Kidney (tissue), 14 donors: ENCODE measurements around the gene SNCAIP. TPM values are rescaled to one million over a fixed set of nuclear protein-coding genes. Genes with fewer than 3 reads are reported as not detected.

Source experiments
- DNase-seq, 5 donors: peaks; one replicate each; pipeline ENCODE4 v3.0.0-alpha.2; 2013 to 2020
- FAIRE-seq: peaks from 2 replicates; lab custom pipeline; 2012; peaks lifted over from hg19 to GRCh38; lab: Jason Lieb, UNC
- H3K27ac ChIP-seq, 2 donors: one replicate each; pipeline ENCODE4 v1.7.0; 2013; ENCODE audit warnings: low read depth in 2 of 2, low read length in 2 of 2, inconsistent platforms in 1 of 2
- H3K27me3 ChIP-seq: one replicate; pipeline ENCODE4 v1.7.1; 2013; ENCODE audit warnings: low read length, inconsistent platforms; ENCODE audit not compliant: control insufficient read depth, insufficient read depth
- H3K36me3 ChIP-seq, 3 donors: one replicate each; pipeline versions ENCODE4 v1.7.0 to v1.7.1; 2013; ENCODE audit warnings: low read length in 3 of 3, control low read depth in 1 of 3, inconsistent platforms in 1 of 3; ENCODE audit not compliant: insufficient read depth in 3 of 3, control insufficient read depth in 2 of 3
- H3K4me1 ChIP-seq, 3 donors: one replicate each; pipeline versions ENCODE4 v1.7.0 to v1.7.1; 2013; ENCODE audit warnings: low read length in 3 of 3, inconsistent platforms in 1 of 3, low read depth in 1 of 3; ENCODE audit not compliant: control insufficient read depth in 2 of 3, insufficient read depth in 2 of 3
- H3K4me3 ChIP-seq, 3 donors: one replicate each; pipeline versions ENCODE4 v1.7.0 to v1.8.1; 2013; ENCODE audit warnings: low read length in 3 of 3, control low read depth in 1 of 3, inconsistent platforms in 1 of 3
- H3K9ac ChIP-seq, 3 donors: one replicate each; pipeline versions ENCODE4 v1.7.0 to v1.7.1; 2013; ENCODE audit warnings: low read length in 3 of 3, control low read depth in 1 of 3, inconsistent platforms in 1 of 3
- H3K9me3 ChIP-seq, 3 donors: one replicate each; pipeline versions ENCODE4 v1.7.0 to v1.7.1; 2013; ENCODE audit warnings: low read length in 3 of 3, control low read depth in 1 of 3, inconsistent platforms in 1 of 3; ENCODE audit not compliant: control insufficient read depth in 2 of 3, insufficient read depth in 1 of 3
- intact Hi-C: fragments of 100-400 bp; cut with DNase I; formaldehyde crosslinking; loops from one replicate; pipeline ENCODE4 v1.11.1; 2022
- polyA plus RNA-seq: library from polyadenylated mRNA; stranded (reverse); fragments of 350-450 nt; fragmentation: Illumina TruSeq; extraction: RNeasy Lipid Tissue Mini Kit (QIAGEN cat#74804); gene quantifications from one replicate; pipeline ENCODE4 v1.2.3, GENCODE V29; 2014; ENCODE audit warnings: low read depth, low replicate concordance; ENCODE audit not compliant: insufficient read depth
- total RNA-seq: library from RNA; stranded (reverse); fragmentation: NEBNext Ultra II Directional; extraction: Animal tissue kit (Norgen Biotek cat#: 25700); gene quantifications from one replicate; pipeline ENCODE4 v1.2.1, GENCODE V29; 2021
- TF ChIP-seq, protein P1 (sequence below): IDR thresholded peaks from 3 replicates; pipeline ENCODE4 v1.5.1; 2012; ENCODE audit warnings: mild to moderate bottlenecking, moderate library complexity, borderline replicate concordance; ENCODE audit not compliant: insufficient read depth; ENCODE audit errors: extremely low read depth
- donor health status: control.
- donor health status: control.
- donor health status: control.
- donor health status: control.
- donor health status: control.
- donor health status: DM: yes; HTN: yes; CAD: no.
- donor health status: Normal renal cell carcinoma (clear cell type).

SNCAIP gene
- total and polyA plus RNA-seq, 2 donors from 2014 or later, result 0.82 to 7.8 TPM

DNA sequence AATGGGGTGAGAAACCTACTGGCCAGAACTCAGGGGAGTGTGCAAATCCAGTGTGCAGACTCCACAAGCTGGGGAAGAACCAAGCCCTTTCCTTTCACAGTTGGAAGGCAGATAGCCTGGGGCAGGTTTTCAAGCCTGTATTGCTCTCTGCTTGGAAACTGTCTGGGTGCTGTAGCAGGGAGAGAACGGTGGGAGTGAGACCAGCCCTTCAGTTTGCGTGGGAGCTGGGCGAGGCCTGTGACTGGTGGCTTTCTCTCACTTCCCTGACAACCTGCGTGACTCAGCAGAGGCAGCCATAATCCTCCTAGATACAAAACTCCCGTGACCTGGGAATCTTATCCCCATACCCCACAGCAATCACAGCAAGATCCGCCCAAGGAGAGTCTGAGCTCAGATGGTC, 44.9 kb upstream of the SNCAIP start:
- TF ChIP-seq, protein P1, sequence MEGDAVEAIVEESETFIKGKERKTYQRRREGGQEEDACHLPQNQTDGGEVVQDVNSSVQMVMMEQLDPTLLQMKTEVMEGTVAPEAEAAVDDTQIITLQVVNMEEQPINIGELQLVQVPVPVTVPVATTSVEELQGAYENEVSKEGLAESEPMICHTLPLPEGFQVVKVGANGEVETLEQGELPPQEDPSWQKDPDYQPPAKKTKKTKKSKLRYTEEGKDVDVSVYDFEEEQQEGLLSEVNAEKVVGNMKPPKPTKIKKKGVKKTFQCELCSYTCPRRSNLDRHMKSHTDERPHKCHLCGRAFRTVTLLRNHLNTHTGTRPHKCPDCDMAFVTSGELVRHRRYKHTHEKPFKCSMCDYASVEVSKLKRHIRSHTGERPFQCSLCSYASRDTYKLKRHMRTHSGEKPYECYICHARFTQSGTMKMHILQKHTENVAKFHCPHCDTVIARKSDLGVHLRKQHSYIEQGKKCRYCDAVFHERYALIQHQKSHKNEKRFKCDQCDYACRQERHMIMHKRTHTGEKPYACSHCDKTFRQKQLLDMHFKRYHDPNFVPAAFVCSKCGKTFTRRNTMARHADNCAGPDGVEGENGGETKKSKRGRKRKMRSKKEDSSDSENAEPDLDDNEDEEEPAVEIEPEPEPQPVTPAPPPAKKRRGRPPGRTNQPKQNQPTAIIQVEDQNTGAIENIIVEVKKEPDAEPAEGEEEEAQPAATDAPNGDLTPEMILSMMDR, result no peak
- H3K4me3 ChIP-seq, result no peak overlapping the region
- H3K4me1 ChIP-seq, result no peaks in the 10 kb centered on the region
- no peak overlapping the region for H3K9ac ChIP-seq
- FAIRE-seq, result no peak
- no peaks in the 10 kb centered on the region for H3K27me3 ChIP-seq
- H3K36me3 ChIP-seq, result no peaks in the 10 kb centered on the region
- H3K27ac ChIP-seq, result no peak overlapping the region
- no peak for DNase-seq
- H3K9me3 ChIP-seq, result no peaks in the 10 kb centered on the region
- intact Hi-C loops, result no loop called here

DNA sequence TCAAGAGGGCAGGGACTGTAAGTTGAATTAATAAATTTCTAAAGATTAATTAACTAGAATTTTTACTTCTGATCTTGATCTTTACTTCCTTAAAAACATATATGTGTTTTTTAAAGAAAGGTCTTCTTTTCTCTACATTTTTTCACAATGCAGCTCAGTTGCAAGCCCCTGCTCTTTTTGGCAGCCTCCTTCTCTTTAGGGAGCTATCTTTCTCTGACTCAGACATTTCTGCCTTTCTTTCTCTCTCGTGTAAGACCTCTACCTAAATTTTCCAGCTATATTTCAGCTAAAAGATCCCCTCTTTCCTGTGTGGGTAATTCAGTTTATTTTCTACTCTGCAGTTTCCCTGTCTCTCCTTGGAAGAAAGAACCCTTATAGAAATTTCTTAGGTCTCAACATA, 38.3 kb upstream of the SNCAIP start:
- no peaks in the 10 kb centered on the region for H3K4me1 ChIP-seq
- no peak overlapping the region for H3K4me3 ChIP-seq
- H3K27ac ChIP-seq, result no peak overlapping the region
- H3K27me3 ChIP-seq, result no peaks in the 10 kb centered on the region
- intact Hi-C loops, result no loop called here
- H3K9me3 ChIP-seq, result no peaks in the 10 kb centered on the region
- no peak for DNase-seq
- H3K36me3 ChIP-seq, result no peaks in the 10 kb centered on the region
- no peak overlapping the region for H3K9ac ChIP-seq
- FAIRE-seq, result no peak
- TF ChIP-seq, protein P1, result no peak

DNA sequence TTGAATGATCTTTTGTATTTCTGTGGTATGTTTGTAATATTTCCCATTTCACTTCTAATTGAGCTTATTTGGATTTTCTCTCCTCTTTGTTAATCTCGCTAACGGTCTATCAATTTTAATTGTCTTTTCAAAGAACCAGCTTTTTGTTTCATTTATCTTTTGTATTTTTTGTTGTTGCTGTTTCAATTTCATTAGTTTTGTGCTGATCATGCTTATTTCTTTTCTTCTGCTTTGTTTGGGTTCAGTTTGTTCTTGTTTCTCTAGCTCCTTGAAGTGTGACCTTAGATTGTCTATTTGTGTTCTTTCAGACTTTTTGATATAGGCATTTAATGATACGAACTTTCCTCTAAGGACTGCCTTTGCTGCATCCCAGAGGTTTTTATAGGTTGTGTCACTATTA, 28.4 kb upstream of the SNCAIP start:
- no peak overlapping the region for H3K4me3 ChIP-seq
- H3K36me3 ChIP-seq, result no peaks in the 10 kb centered on the region
- no peak overlapping the region for H3K9ac ChIP-seq
- TF ChIP-seq, protein P1, result no peak
- intact Hi-C loops, result no loop called here
- no peak for FAIRE-seq
- no peaks in the 10 kb centered on the region for H3K9me3 ChIP-seq
- H3K27ac ChIP-seq, result no peak overlapping the region
- no peaks in the 10 kb centered on the region for H3K27me3 ChIP-seq
- no peak for DNase-seq
- no peaks in the 10 kb centered on the region for H3K4me1 ChIP-seq

DNA sequence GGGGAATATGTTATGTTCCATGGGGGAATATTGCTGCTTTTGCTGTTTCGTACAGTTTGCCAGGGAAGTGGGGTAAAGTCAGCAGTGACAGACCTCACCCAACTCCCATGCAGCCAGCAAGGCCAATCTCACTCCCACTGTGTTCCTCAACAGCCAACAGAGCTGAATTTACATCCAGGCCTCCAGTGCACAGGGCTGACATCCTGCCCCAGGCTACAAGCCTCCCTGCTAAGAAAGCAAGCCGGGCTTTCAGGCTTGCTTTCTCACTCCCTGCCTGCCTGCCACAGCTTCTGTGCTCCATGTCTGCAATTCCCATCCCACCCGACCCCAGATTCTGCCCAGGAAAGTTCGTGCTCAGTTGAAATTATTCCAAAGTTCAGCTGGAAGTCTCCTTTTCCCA, 25.5 kb upstream of the SNCAIP start:
- intact Hi-C loops, result no loop called here
- TF ChIP-seq, protein P1, result no peak

More for the DNA sequence above, 25.5 kb upstream of the SNCAIP start:
- H3K36me3 ChIP-seq, result no peaks in the 10 kb centered on the region
- no peak overlapping the region for H3K9ac ChIP-seq
- DNase-seq, result no peak
- FAIRE-seq, result no peak
- H3K27ac ChIP-seq, result no peak overlapping the region
- H3K27me3 ChIP-seq, result no peaks in the 10 kb centered on the region
- no peaks in the 10 kb centered on the region for H3K9me3 ChIP-seq
- H3K4me3 ChIP-seq, result no peak overlapping the region
- H3K4me1 ChIP-seq, result peaks cover 0 to 3% (median 0%) of the 10 kb centered on the region in 3 donors
